ENCODE measurements around the gene FOXN3. TPM values are rescaled to one million over a fixed set of nuclear protein-coding genes. Genes with fewer than 3 reads are reported as not detected.

Gene FOXN3
- total RNA-seq, 1 experiment from 2014 or later: 125 TPM

GRCh38 chr14:89245802-89246201, 171.2 kb downstream of the FOXN3 start:
- peaks cover 5% of the 10 kb centered on the region; the same call in 1 of the 2 replicates for H3K79me2 ChIP-seq (ENCODE audit: insufficient read depth, low read length)
- Mint-ChIP-seq H3K27me3 (ENCODE audit: low read depth) (no peaks in the 10 kb centered on the region), H3K4me3 (no peak overlapping the region), H3K9me3 (peaks cover 0 to 2% of the 10 kb centered on the region in 2 experiments; a peak in 2 of 5 replicates), H3K4me1 (peaks cover 36 to 39% of the 10 kb centered on the region in 2 experiments), H3K27ac (no peak overlapping the region), H3K36me3 (ENCODE audit: insufficient read depth in 1 of 3, low read depth in 3 of 3) (peaks cover 5 to 20% (median 9%) of the 10 kb centered on the region in 3 experiments; a peak in 5 of 7 replicates)
- no peak overlapping the region for H3K4ac ChIP-seq (ENCODE audit: low read depth, low read length)
- H2AK5ac ChIP-seq (ENCODE audit: insufficient read length, low read length): no peak overlapping the region
- WGBS (ENCODE audit: extremely low coverage, insufficient read length, low lambda C conversion rate): no CpG with 5 or more reads among the region's 9 CpGs
- no peaks in the 10 kb centered on the region for H3K27me3 ChIP-seq (ENCODE audit: insufficient read depth, low read length)
- no peak overlapping the region for H2BK12ac ChIP-seq (ENCODE audit: insufficient read length, low read depth, low read length)
- no peak overlapping the region for H3T11ph ChIP-seq (ENCODE audit: low read length)
- peaks cover 16% of the 10 kb centered on the region; the same call in 1 of the 2 replicates for H3K4me1 ChIP-seq (ENCODE audit: insufficient read depth, low read length)
- DNase-seq: no peak
- H4K8ac ChIP-seq (replicated peaks; ENCODE audit: insufficient read length, low read depth, low read length): no peak overlapping the region
- H3K9me3 ChIP-seq (ENCODE audit: control insufficient read depth, low read depth, low read length): no peaks in the 10 kb centered on the region
- H3K18ac ChIP-seq (ENCODE audit: insufficient read length, low read depth, low read length): no peak overlapping the region
- H2BK5ac ChIP-seq (ENCODE audit: insufficient read length, low read length): no peak overlapping the region
- no peak overlapping the region for H3K9ac ChIP-seq (ENCODE audit: extremely low read depth, insufficient read length, low read length)
- H3K23me2 ChIP-seq (ENCODE audit: insufficient read length, low read depth, low read length, poor library complexity, severe bottlenecking): no peaks in the 10 kb centered on the region
- H2AFZ ChIP-seq (ENCODE audit: low read length): no peak overlapping the region
- H2BK20ac ChIP-seq (ENCODE audit: low read depth, low read length, poor library complexity, severe bottlenecking): no peak overlapping the region
- no peak overlapping the region for H3K23ac ChIP-seq (ENCODE audit: insufficient read length, low read depth, low read length)
- H2BK15ac ChIP-seq (ENCODE audit: low read depth, low read length): no peak overlapping the region
- no peak for TF ChIP-seq CTCF (conservative IDR thresholded peaks at IDR 0.05)
- peaks cover 4% of the 10 kb centered on the region for H4K20me1 ChIP-seq (ENCODE audit: control insufficient read depth, insufficient read depth, insufficient read length)
- H3K56ac ChIP-seq (ENCODE audit: insufficient read length, low read depth, low read length): no peak overlapping the region
- H2BK120ac ChIP-seq (ENCODE audit: low read depth, low read length, poor library complexity, severe bottlenecking): no peak overlapping the region
- H4K5ac ChIP-seq (ENCODE audit: insufficient read length, low read depth, low read length): no peak overlapping the region
- H3K14ac ChIP-seq (ENCODE audit: insufficient read depth, low read length): no peak overlapping the region
- H3K27ac ChIP-seq (ENCODE audit: insufficient read length, low read depth, low read length): no peak overlapping the region
- H4K91ac ChIP-seq (ENCODE audit: insufficient read length, low read depth, low read length): no peak overlapping the region
- peaks cover 12% of the 10 kb centered on the region for H3K79me1 ChIP-seq (ENCODE audit: insufficient read depth, low read depth, low read length, poor library complexity, severe bottlenecking)
- no peak overlapping the region for H3K4me2 ChIP-seq (ENCODE audit: insufficient read depth, insufficient read length, low read length)
